ENCODE data around the gene EXOC5. TPM values are rescaled to one million over a fixed set of nuclear protein-coding genes. Genes with fewer than 3 reads are reported as not detected.

EXOC5 gene
- total RNA-seq, 1 donor from 2014 or later = 66.3 TPM

GRCh38 chr14:57290751-57291150 lies 22.0 kb upstream of the EXOC5 start:
- Histone ChIP-seq H3K36me3 (peaks cover 47% of the 10 kb centered on the region), H3K27me3 (no peaks in the 10 kb centered on the region), H3K27ac (no peak overlapping the region), H3K4me1 (no peaks in the 10 kb centered on the region), H3K4me3 (no peak overlapping the region), H3K9me3 (no peaks in the 10 kb centered on the region)
- intact Hi-C loops (cut with DNase I) = no loop called here
- no peak for DNase-seq
- ATAC-seq = no peak
- no peak for TF ChIP-seq CTCF (IDR thresholded peaks at IDR 0.05)

- no peak for DNase-seq
- H3K36me3 ChIP-seq = peaks cover 72% of the 10 kb centered on the region
Observed at GRCh38 chr14:57287745-57288144, 19.0 kb upstream of the EXOC5 start.

GRCh38 chr14:57277062-57277461 lies 8.4 kb upstream of the EXOC5 start:
- Histone ChIP-seq H3K27me3 (no peaks in the 10 kb centered on the region), H3K4me3 (no peak overlapping the region), H3K9me3 (no peaks in the 10 kb centered on the region), H3K27ac (no peak overlapping the region), H3K36me3 (peaks cover 33% of the 10 kb centered on the region), H3K4me1 (no peaks in the 10 kb centered on the region)
- TF ChIP-seq CTCF (IDR thresholded peaks at IDR 0.05) = no peak
- intact Hi-C loops (cut with DNase I) = no loop called here
- ATAC-seq (no peak), DNase-seq (no peak)

More at GRCh38 chr14:57287745-57288144, 19.0 kb upstream of the EXOC5 start:
- Histone ChIP-seq H3K9me3 (no peaks in the 10 kb centered on the region), H3K27me3 (no peaks in the 10 kb centered on the region), H3K27ac (no peak overlapping the region), H3K4me1 (no peaks in the 10 kb centered on the region), H3K4me3 (no peak overlapping the region)
- intact Hi-C loops (cut with DNase I) = no loop called here
- no peak for TF ChIP-seq CTCF (IDR thresholded peaks at IDR 0.05)
- ATAC-seq = no peak

- TF ChIP-seq CTCF (IDR thresholded peaks at IDR 0.05) = no peak
- Histone ChIP-seq H3K27me3 (no peaks in the 10 kb centered on the region), H3K36me3 (peaks cover 19% of the 10 kb centered on the region), H3K9me3 (no peaks in the 10 kb centered on the region), H3K4me1 (peaks cover 12% of the 10 kb centered on the region), H3K27ac (no peak overlapping the region), H3K4me3 (no peak overlapping the region)
- DNase-seq (no peak), ATAC-seq (no peak)
- intact Hi-C loops (cut with DNase I) = no loop called here
Observed at GRCh38 chr14:57275023-57275664, 6.4 kb upstream of the EXOC5 start.

- peaks cover 17% of the 10 kb centered on the region for H3K36me3 ChIP-seq
- H3K27ac ChIP-seq = no peak overlapping the region
- H3K4me3 ChIP-seq = no peak overlapping the region
- no peak for TF ChIP-seq CTCF (IDR thresholded peaks at IDR 0.05)
- no peaks in the 10 kb centered on the region for H3K27me3 ChIP-seq
- intact Hi-C loops (cut with DNase I) = no loop called here
- peaks cover 16% of the 10 kb centered on the region for H3K4me1 ChIP-seq
- no peaks in the 10 kb centered on the region for H3K9me3 ChIP-seq
- DNase-seq (no peak), ATAC-seq (no peak)
Observed at GRCh38 chr14:57274551-57274950, 5.8 kb upstream of the EXOC5 start.

- Histone ChIP-seq H3K27me3 (no peaks in the 10 kb centered on the region), H3K9me3 (no peaks in the 10 kb centered on the region), H3K27ac (no peak overlapping the region), H3K4me1 (peaks cover 16% of the 10 kb centered on the region), H3K4me3 (no peak overlapping the region), H3K36me3 (peaks cover 17% of the 10 kb centered on the region)
- intact Hi-C loops (cut with DNase I) = no loop called here
- no peak for TF ChIP-seq CTCF (IDR thresholded peaks at IDR 0.05)
- ATAC-seq = no peak
- DNase-seq = no peak
Observed at GRCh38 chr14:57273236-57273635, 4.5 kb upstream of the EXOC5 start.

All from upper lobe of right lung (tissue), 1 donor.